OCI-LY7 (cell line): ENCODE data around the gene PTH2. TPM values are rescaled to one million over a fixed set of nuclear protein-coding genes. Genes with fewer than 3 reads are reported as not detected.
A peak's percentile ranks its signal among the peaks of the same experiment; 100 is the strongest.

Source experiments
- BruUV-seq: library from RNA; stranded (reverse); fragments of 400-500 nt; replicated peaks from 2 replicates; lab custom pipeline; 2021; lab: Mats Ljungman, UMichigan
- CTCF ChIA-PET: fragments of 300-600 bp; sonication (Branson Sonifier 250); formaldehyde crosslinking; loops from one replicate; lab custom pipeline; 2022; ENCODE audit warnings: antibody characterized with exemption; ENCODE audit not compliant: unreplicated experiment; lab: Charles Lee
- POLR2A ChIA-PET: fragments of 300-600 bp; sonication (Branson Sonifier 250); formaldehyde crosslinking; loops from one replicate; lab custom pipeline; 2022; ENCODE audit warnings: antibody characterized with exemption; lab: Charles Lee
- DNase-seq: peaks from one replicate; pipeline ENCODE4 v3.0.0-alpha.2; 2015; ENCODE audit warnings: low spot score
- H2AFZ ChIP-seq: fragments of 200-600 bp; sonication (generic), shearing (Covaris generic); 2 replicates; pipeline ENCODE4 v1.6.1; 2014; ENCODE audit warnings: mild to moderate bottlenecking, antibody characterized with exemption, low read length, moderate library complexity
- H3K27ac ChIP-seq: fragments of 200-600 bp; sonication (generic); 2 replicates; pipeline ENCODE4 v1.5.1; 2014; ENCODE audit warnings: mixed run types, low read depth, mild to moderate bottlenecking, moderate library complexity, low read length, inconsistent platforms; ENCODE audit not compliant: poor library complexity, severe bottlenecking
- H3K36me3 ChIP-seq: fragments of 200-600 bp; sonication (generic); 2 replicates; pipeline ENCODE4 v1.6.1; 2014; ENCODE audit warnings: mild to moderate bottlenecking, antibody characterized with exemption, low read length, moderate library complexity, mixed read lengths; ENCODE audit not compliant: insufficient read depth
- H3K4me1 ChIP-seq: fragments of 200-600 bp; sonication (generic); 2 replicates; pipeline ENCODE4 v1.5.1; 2014; ENCODE audit warnings: mild to moderate bottlenecking, low read length; ENCODE audit not compliant: insufficient read depth, poor library complexity, severe bottlenecking
- H3K4me2 ChIP-seq: fragments of 200-600 bp; sonication (generic); 2 replicates; pipeline ENCODE4 v1.6.1; 2014; ENCODE audit warnings: mild to moderate bottlenecking, low read length
- H3K4me3 ChIP-seq: fragments of 200-600 bp; sonication (generic); 2 replicates; pipeline ENCODE4 v1.5.1; 2014; ENCODE audit warnings: mild to moderate bottlenecking, low read depth, low read length; ENCODE audit not compliant: poor library complexity, severe bottlenecking
- H3K79me2 ChIP-seq: fragments of 200-600 bp; sonication (generic); 2 replicates; pipeline ENCODE4 v1.6.1; 2016; ENCODE audit warnings: low read depth, mild to moderate bottlenecking, low read length, moderate library complexity, mixed read lengths; ENCODE audit not compliant: insufficient read depth
- H3K9me2 ChIP-seq: fragments of 200-600 bp; sonication (generic); 2 replicates; pipeline ENCODE4 v1.6.1; 2016; ENCODE audit warnings: mild to moderate bottlenecking, low read length, mixed read lengths; ENCODE audit not compliant: insufficient read depth
- H3K9me3 ChIP-seq: fragments of 200-600 bp; sonication (generic); 2 replicates; pipeline ENCODE4 v1.6.1; 2014; ENCODE audit warnings: mild to moderate bottlenecking, mixed run types, low read length, mixed read lengths
- H4K20me1 ChIP-seq: fragments of 200-600 bp; sonication (generic); 2 replicates; pipeline ENCODE4 v1.6.1; 2014; ENCODE audit warnings: mild to moderate bottlenecking, antibody characterized with exemption, low read length, moderate library complexity, mixed read lengths; ENCODE audit not compliant: insufficient read depth
- EZH2phosphoT487 ChIP-seq: fragments of 200-600 bp; sonication (generic); IDR thresholded peaks from 2 replicates; pipeline ENCODE4 v1.6.1; 2018; ENCODE audit warnings: low read depth, borderline replicate concordance, mild to moderate bottlenecking, mixed run types, antibody characterized with exemption, low read length, moderate library complexity, mixed read lengths
- intact Hi-C: fragments of 100-400 bp; cut with micrococcal nuclease; formaldehyde crosslinking; loops from one replicate; pipeline ENCODE4 v1.10.0; 2022; ENCODE audit not compliant: unreplicated experiment
- total RNA-seq, 2 experiments: library from RNA; depleted of rRNA in 1 of 2; stranded (reverse); fragments of >200 nt in 1 of 2; shearing (Covaris generic) in 1 of 2; gene quantifications; 2 replicates each; pipeline ENCODE4 v1.2.3, GENCODE V29; 2014 to 2022
- TF ChIP-seq, protein P1 (sequence below): fragments of 200-600 bp; sonication (generic); conservative IDR thresholded peaks from 2 replicates; pipeline ENCODE4 v1.5.1; 2014; ENCODE audit warnings: mild to moderate bottlenecking, antibody characterized with exemption, low read length, moderate library complexity, mixed read lengths

The PTH2 gene
- total RNA-seq, 2 experiments from 2014 or later = 0.66 to 1.7 TPM

- BruUV-seq = no TSS peak
- H3K9me3 ChIP-seq = no peaks in the 10 kb centered on the region
- CTCF ChIA-PET = no interaction called here
- peaks cover 64% of the 10 kb centered on the region for H3K4me1 ChIP-seq
- POLR2A ChIA-PET = no interaction called here
- H3K4me2 ChIP-seq = 0 out of 2 replicates have a peak overlapping the region, but pooled peaks have one; percentile 55
- no peak overlapping the region for H2AFZ ChIP-seq
- no peak for DNase-seq
- H3K36me3 ChIP-seq = no peaks in the 10 kb centered on the region
- H3K79me2 ChIP-seq = no peaks in the 10 kb centered on the region
- H3K27ac ChIP-seq = no peak overlapping the region
- no peak for TF ChIP-seq EZH2phosphoT487
- H3K9me2 ChIP-seq = no peaks in the 10 kb centered on the region
- no peaks in the 10 kb centered on the region for H4K20me1 ChIP-seq
- intact Hi-C loops = no loop called here
- H3K4me3 ChIP-seq = no peak overlapping the region
Measured at GRCh38 chr19:49427339-49427738, 4.1 kb upstream of the PTH2 start.

DNA sequence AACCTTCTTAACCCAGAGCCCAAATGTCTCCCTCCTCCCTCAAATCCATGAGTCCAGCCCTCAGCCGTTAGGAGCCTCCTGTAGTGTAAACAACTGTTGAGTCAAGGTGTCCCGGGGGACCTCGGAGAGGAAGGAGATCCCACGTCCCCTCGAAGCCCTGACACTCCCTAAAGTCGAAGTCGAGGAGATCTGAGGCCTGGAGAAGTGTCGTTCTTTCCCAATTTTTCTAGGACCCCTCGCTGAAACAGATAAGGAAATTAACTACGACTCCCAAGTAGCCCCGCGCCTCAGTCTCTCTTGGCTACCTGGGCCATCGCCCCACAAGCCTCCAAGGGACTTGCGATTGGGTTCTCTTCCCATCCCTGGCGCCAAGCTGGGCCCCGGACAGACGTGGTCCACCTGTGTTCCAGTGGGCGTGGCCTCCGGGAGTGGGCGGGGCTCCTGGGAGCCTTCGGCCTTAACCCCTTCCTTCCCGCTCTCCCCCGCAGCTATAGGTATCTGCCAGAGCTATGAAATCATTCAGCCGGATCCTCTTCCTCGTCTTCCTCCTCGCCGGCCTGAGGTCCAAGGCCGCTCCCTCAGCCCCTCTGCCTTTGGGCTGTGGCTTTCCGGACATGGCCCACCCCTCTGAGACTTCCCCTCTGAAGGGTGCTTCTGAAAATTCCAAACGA, 2.8 kb upstream of the PTH2 start:
- H2AFZ ChIP-seq = peak overlapping the region; percentile 33; the same call in 1 of the 2 replicates
- intact Hi-C loops = no loop called here
- H3K36me3 ChIP-seq = no peaks in the 10 kb centered on the region

GRCh38 chr19:49425178-49425577, 1.9 kb upstream of the PTH2 start, which contains the start of gene GFY:
GFY (plus strand) TSS chr19:49425388; CDS start chr19:49426431, 1,043 bp downstream.
- TF ChIP-seq, protein P1, sequence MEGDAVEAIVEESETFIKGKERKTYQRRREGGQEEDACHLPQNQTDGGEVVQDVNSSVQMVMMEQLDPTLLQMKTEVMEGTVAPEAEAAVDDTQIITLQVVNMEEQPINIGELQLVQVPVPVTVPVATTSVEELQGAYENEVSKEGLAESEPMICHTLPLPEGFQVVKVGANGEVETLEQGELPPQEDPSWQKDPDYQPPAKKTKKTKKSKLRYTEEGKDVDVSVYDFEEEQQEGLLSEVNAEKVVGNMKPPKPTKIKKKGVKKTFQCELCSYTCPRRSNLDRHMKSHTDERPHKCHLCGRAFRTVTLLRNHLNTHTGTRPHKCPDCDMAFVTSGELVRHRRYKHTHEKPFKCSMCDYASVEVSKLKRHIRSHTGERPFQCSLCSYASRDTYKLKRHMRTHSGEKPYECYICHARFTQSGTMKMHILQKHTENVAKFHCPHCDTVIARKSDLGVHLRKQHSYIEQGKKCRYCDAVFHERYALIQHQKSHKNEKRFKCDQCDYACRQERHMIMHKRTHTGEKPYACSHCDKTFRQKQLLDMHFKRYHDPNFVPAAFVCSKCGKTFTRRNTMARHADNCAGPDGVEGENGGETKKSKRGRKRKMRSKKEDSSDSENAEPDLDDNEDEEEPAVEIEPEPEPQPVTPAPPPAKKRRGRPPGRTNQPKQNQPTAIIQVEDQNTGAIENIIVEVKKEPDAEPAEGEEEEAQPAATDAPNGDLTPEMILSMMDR = no peak
- TF ChIP-seq EZH2phosphoT487 = no peak
- H4K20me1 ChIP-seq = no peaks in the 10 kb centered on the region
- no TSS peak for BruUV-seq
- ChIA-PET CTCF (no interaction called here), POLR2A (no interaction called here)
- no peak for DNase-seq
- no peaks in the 10 kb centered on the region for H3K9me3 ChIP-seq
- no peaks in the 10 kb centered on the region for H3K9me2 ChIP-seq
- H2AFZ ChIP-seq = peak within 1 kb of the TSS; percentile 33; the same call in 1 of the 2 replicates
- H3K27ac ChIP-seq = no peak within 1 kb of the TSS
- no peaks in the 10 kb centered on the region for H3K36me3 ChIP-seq
- no peaks in the 10 kb centered on the region for H3K79me2 ChIP-seq
- H3K4me3 ChIP-seq = peak within 1 kb of the TSS; percentile 59
- H3K4me2 ChIP-seq = peak within 1 kb of the TSS; percentile 68
- peaks cover 67% of the 10 kb centered on the region for H3K4me1 ChIP-seq
- intact Hi-C loops = no loop called here

More for the DNA sequence above, 2.8 kb upstream of the PTH2 start:
- Histone ChIP-seq H3K4me1 (peaks cover 69% of the 10 kb centered on the region), H3K9me2 (no peaks in the 10 kb centered on the region), H3K27ac (no peak overlapping the region), H3K4me2 (peak overlapping the region; percentile 68), H3K79me2 (no peaks in the 10 kb centered on the region), H3K4me3 (peak overlapping the region; percentile 59), H3K9me3 (no peaks in the 10 kb centered on the region), H4K20me1 (no peaks in the 10 kb centered on the region)
- POLR2A ChIA-PET = no interaction called here
- TF ChIP-seq, protein P1 = no peak
- TF ChIP-seq EZH2phosphoT487 = no peak
- peak; percentile 80 for DNase-seq
- BruUV-seq = no TSS peak
- CTCF ChIA-PET = no interaction called here
